ENCODE measurements around the gene RND3.

The RND3 gene

DNA sequence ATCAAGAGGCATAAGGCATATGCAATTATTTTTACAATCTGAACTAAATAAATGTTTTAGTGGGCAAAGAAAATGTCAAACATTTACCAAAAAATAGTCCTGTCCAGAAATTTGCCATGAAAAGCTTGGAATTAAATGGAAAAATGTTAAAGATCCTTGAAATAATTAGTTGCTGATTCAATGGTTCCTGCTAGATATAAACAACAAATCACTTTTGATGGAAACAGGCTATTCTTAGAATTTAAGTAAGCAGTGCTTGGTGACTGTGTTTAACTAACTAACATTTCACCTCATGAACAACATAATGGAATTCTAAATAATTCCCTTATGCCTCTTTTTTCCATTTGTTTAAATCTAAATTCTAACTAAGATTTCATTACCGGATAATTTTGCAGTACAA, 3.9 kb downstream of the RND3 start:
- TF ChIP-seq, protein P1, sequence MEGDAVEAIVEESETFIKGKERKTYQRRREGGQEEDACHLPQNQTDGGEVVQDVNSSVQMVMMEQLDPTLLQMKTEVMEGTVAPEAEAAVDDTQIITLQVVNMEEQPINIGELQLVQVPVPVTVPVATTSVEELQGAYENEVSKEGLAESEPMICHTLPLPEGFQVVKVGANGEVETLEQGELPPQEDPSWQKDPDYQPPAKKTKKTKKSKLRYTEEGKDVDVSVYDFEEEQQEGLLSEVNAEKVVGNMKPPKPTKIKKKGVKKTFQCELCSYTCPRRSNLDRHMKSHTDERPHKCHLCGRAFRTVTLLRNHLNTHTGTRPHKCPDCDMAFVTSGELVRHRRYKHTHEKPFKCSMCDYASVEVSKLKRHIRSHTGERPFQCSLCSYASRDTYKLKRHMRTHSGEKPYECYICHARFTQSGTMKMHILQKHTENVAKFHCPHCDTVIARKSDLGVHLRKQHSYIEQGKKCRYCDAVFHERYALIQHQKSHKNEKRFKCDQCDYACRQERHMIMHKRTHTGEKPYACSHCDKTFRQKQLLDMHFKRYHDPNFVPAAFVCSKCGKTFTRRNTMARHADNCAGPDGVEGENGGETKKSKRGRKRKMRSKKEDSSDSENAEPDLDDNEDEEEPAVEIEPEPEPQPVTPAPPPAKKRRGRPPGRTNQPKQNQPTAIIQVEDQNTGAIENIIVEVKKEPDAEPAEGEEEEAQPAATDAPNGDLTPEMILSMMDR (IDR thresholded peaks at IDR 0.05), result no peak

DNA sequence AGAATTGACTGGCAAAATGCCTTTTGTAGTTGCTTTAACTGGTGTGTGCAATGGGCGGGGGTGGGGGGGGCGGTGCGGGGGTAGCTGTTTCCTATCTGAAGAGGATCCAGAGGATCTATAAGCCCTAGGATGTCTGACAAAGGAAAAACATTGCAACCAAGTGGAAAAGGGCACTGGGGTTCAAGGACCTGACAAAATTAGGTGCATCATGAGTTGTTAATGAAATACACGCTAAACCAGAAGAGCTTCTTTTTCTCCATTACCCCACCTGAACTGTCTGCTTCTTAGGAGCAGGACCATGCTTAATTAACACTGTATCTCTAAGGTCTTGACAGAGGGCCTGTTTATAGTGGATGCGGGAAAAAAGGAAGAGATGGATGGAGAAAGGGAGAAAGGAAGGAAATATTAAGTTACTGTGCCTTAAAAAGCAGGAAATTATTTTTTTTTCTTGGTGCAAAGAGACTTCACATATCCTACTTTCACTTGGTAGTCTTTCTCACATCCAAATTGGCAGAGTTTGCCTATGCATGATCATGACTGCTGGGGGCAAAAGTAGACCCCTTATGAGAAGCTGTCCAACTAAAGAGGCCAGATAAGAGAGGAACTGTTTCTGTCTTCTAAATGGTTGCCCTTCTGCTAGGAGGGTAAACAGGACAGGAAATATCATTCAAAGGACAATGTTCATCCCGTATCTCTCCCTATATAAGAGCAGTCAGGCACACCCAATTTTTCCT, 4.6 kb downstream of the RND3 start:
- TF ChIP-seq, protein P1 (IDR thresholded peaks at IDR 0.05), result no peak

DNA sequence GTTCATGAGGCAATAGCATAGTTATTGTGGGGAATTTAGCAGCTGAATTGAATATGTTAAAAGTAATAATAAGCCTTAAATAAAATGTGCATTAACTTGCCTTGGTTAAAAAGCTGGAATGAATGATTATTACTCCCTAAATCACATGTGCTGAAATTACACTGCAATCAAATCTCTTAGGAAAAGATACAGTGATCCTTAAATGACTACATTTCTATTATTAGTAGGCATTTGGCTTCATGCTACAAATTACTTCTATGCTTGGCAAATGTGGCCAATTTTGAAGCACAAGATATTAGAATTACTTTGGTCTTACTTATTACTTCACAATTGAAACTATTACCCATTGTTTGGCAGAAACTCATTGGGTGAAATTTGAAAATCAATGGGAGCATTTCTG, 5.4 kb downstream of the RND3 start:
- TF ChIP-seq, protein P1 (IDR thresholded peaks at IDR 0.05), result no peak

DNA sequence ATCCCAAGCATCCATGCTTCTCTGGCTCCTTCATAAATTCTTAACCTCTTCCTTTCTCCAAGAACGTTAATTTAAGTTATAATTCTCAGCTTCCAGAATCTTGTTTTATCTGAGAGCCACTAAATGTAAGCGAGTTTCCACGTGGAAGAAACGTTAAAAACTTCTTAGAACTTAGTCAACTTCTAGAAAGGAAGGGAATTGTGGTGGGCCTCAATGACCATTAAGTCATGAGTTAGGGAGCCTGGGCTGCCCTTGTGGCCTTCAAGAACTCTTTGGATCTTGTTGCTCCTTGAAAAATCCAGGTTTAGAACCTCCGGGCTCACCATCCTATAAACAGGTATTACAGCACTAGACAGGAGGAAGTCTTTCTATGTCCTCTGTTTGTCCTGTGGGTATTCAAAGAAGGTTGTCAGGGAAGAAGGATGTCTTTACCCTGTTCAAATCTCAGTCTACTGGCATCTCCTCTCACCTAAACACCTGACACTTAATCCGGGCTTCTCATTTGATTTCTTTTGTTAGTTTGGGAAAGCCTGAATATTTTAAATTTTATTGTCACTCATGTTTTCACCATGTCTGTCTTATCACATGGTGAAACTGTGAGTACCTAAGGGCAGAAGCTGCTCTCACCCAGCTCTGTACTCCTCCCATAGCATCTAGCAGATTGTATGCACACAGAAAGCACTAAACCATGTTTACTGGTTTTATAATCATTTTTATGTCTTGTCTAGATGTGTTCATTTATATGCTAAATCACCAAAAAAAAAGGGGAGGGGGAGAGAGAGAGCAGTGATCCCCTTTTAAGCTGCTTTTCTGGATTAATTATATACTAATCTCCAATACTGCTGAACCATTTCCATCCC, 6.3 kb downstream of the RND3 start:
- TF ChIP-seq, protein P1 (IDR thresholded peaks at IDR 0.05), result no peak

DNA sequence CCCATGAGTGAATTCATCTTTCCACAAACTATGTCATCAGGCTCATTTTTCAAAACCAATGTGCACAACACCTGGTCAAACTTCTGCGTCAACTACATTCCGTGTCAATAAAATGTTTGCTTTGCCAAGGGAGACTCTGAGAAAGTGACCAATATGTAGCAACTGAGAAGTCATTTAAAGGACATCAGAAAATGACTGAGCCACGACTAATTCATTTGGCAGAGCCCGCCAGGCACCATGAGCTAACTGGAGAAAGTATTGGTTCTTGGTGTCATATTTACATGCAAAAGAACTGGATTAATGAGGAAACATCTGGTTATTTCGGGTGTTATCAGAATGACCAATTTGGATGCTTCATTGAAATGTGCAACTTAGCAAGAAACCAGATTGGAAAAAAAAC, 7.2 kb downstream of the RND3 start:
- TF ChIP-seq, protein P1 (IDR thresholded peaks at IDR 0.05), result no peak

DNA sequence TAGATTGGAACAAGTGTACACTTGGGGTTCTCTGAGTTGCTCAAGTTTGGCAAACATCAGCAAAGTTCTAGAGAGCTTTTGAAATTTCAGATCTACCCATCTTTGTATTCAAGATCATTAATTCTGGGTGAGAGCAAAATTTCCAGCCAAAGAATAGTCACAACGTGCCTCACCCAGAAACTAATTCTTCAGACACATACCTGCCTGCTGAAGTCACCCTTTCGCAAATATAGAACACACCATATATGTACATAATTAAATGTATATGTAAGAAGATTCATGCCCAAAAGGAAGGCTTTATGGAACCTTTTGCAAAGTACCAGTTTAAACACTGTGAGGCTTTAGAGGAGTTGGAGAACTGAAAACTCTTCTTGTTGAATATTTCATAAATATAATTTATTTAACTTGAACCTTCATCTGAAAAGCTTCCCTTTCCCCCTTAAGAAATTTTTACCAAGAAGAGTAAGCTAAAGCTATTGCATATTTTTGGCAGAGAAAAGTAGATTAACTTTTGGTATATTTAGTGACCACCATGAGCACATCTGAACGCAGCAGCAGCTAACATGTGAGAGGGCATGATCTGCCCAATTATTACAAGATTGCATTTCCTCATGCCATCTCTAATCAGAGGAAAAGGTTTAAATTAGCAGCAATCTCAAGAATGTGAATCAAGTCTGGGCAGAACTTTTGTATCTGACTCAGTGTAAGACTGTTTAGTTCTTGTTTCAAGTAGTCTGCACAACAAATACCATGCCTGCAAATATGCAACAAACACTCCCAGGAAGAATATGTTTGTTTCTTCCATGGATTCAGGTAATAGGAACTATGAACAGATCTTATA, 8.2 kb downstream of the RND3 start:
- TF ChIP-seq, protein P1 (IDR thresholded peaks at IDR 0.05), result no peak
